Endothelial cell of umbilical vein (primary cell): ENCODE data around the gene SLC37A1. TPM values are rescaled to one million over a fixed set of nuclear protein-coding genes. Genes with fewer than 3 reads are reported as not detected.

Experiments
- BruUV-seq: library from RNA; stranded (reverse); fragments of 400-500 nt; replicated peaks from 2 replicates; lab custom pipeline; 2021; lab: Mats Ljungman, UMichigan
- CTCF ChIA-PET: fragments of 300-600, 350-600 bp; sonication (Branson Sonifier 250); formaldehyde crosslinking; loops from one replicate; lab custom pipeline; 2021; ENCODE audit warnings: antibody characterized with exemption, inconsistent platforms; lab: Charles Lee
- POLR2A ChIA-PET: fragments of 300-600, 350-600 bp; sonication (Branson Sonifier 250); formaldehyde crosslinking; loops from one replicate; lab custom pipeline; 2021; ENCODE audit warnings: antibody characterized with exemption, inconsistent platforms; lab: Charles Lee
- DNase-seq: peaks from one replicate; pipeline ENCODE4 v3.0.0-alpha.2; 2011; ENCODE audit warnings: low read depth, low spot score
- FAIRE-seq: peaks from 2 replicates; lab custom pipeline; 2011; peaks lifted over from hg19 to GRCh38; lab: Jason Lieb, UNC
- H2AFZ ChIP-seq: 2 replicates; pipeline ENCODE4 v1.6.0; 2012; ENCODE audit warnings: low read depth, low read length, control low read depth, inconsistent platforms
- H3K27ac ChIP-seq: 2 replicates; pipeline ENCODE4 v1.5.1; 2011; ENCODE audit warnings: low read depth, mild to moderate bottlenecking, control low read depth, low read length, moderate library complexity; ENCODE audit not compliant: insufficient read depth
- H3K27me3 ChIP-seq, 2 experiments: 2 replicates each; pipeline versions ENCODE4 v1.6.0 to v1.6.1; 2011; ENCODE audit warnings: low read length in 2 of 2, mixed read lengths in 1 of 2; ENCODE audit not compliant: control insufficient read depth in 2 of 2, insufficient read depth in 2 of 2
- H3K36me3 ChIP-seq, 2 experiments: 2 replicates in 1 of 2; 3 replicates in 1 of 2; pipeline ENCODE4 v1.5.1; 2011; ENCODE audit warnings: low read length in 2 of 2, mild to moderate bottlenecking in 1 of 2, moderate library complexity in 1 of 2; ENCODE audit not compliant: control insufficient read depth in 2 of 2, insufficient read depth in 2 of 2; ENCODE audit errors: extremely low read depth in 1 of 2
- H3K4me1 ChIP-seq: 3 replicates; pipeline ENCODE4 v1.5.1; 2011; ENCODE audit warnings: mild to moderate bottlenecking, low read length; ENCODE audit not compliant: control insufficient read depth, insufficient read depth; ENCODE audit errors: extremely low read depth
- H3K4me2 ChIP-seq: 2 replicates; pipeline ENCODE4 v1.6.1; 2011; ENCODE audit warnings: low read length, control low read depth, mixed read lengths; ENCODE audit not compliant: insufficient read depth
- H3K4me3 ChIP-seq, 3 experiments: fragments of 200-600 bp in 1 of 3; sonication (generic), shearing (Covaris generic) in 1 of 3; replicated peaks in 1 of 3; 2 replicates each; pipeline ENCODE4 v1.5.1; 2011 to 2016; ENCODE audit warnings: control low read depth in 3 of 3, low read length in 3 of 3, mild to moderate bottlenecking in 2 of 3, inconsistent platforms in 1 of 3, low read depth in 1 of 3, moderate library complexity in 1 of 3; ENCODE audit not compliant: insufficient read depth in 1 of 3
- H3K79me2 ChIP-seq: 2 replicates; pipeline ENCODE4 v1.6.0; 2012; ENCODE audit warnings: low read length, inconsistent platforms; ENCODE audit not compliant: control insufficient read depth, insufficient read depth
- H3K9ac ChIP-seq: replicated peaks from 2 replicates; pipeline ENCODE3; 2011; ENCODE audit warnings: low read length, control low read depth; ENCODE audit not compliant: insufficient read depth; ENCODE audit errors: extremely low read depth
- H3K9me1 ChIP-seq: replicated peaks from 3 replicates; pipeline ENCODE4 v1.6.0; 2011; ENCODE audit warnings: mild to moderate bottlenecking, low read length; ENCODE audit not compliant: control insufficient read depth, insufficient read depth; ENCODE audit errors: extremely low read depth
- H3K9me3 ChIP-seq: replicated peaks from 2 replicates; pipeline ENCODE4 v1.5.1; 2012; ENCODE audit warnings: low read length, inconsistent platforms; ENCODE audit not compliant: control insufficient read depth, insufficient read depth
- H4K20me1 ChIP-seq: replicated peaks from 2 replicates; pipeline ENCODE3; 2011; ENCODE audit warnings: mild to moderate bottlenecking, low read length; ENCODE audit not compliant: control insufficient read depth, insufficient read depth; ENCODE audit errors: extremely low read depth
- CTCF ChIP-seq, 2 donors: IDR thresholded peaks; 1 replicate in 1 of 2; 2 replicates in 1 of 2; pipeline ENCODE4 v1.5.1; 2011; ENCODE audit warnings: low read length in 2 of 2, mild to moderate bottlenecking in 2 of 2, moderate library complexity in 2 of 2, control low read depth in 1 of 2, inconsistent platforms in 1 of 2, low read depth in 1 of 2; ENCODE audit not compliant: insufficient read depth in 1 of 2; ENCODE audit errors: extremely low read depth in 1 of 2
- EZH2 ChIP-seq: IDR thresholded peaks from 2 replicates; pipeline ENCODE4 v1.6.1; 2012; ENCODE audit warnings: borderline replicate concordance, low read depth, mild to moderate bottlenecking, moderate library complexity, low read length, inconsistent platforms; ENCODE audit not compliant: severe bottlenecking
- FOS ChIP-seq: IDR thresholded peaks from 2 replicates; pipeline ENCODE4 v1.6.1; 2011; ENCODE audit warnings: mild to moderate bottlenecking, low read length, moderate library complexity, borderline replicate concordance; ENCODE audit not compliant: insufficient read depth
- GATA2 ChIP-seq: IDR thresholded peaks from 2 replicates; pipeline ENCODE4 v1.7.0; 2011; ENCODE audit warnings: low read depth, mild to moderate bottlenecking, moderate library complexity, mixed read lengths, low read length; ENCODE audit not compliant: insufficient read length, insufficient read depth
- JUN ChIP-seq: IDR thresholded peaks from 2 replicates; pipeline ENCODE4 v1.6.1; 2011; ENCODE audit warnings: borderline replicate concordance, low read depth; ENCODE audit not compliant: insufficient read length, insufficient read depth
- MYC ChIP-seq: IDR thresholded peaks from one replicate; pipeline ENCODE4 v1.6.1; 2011; ENCODE audit warnings: mild to moderate bottlenecking, low read depth, low read length
- POLR2A ChIP-seq: IDR thresholded peaks from 2 replicates; pipeline ENCODE4 v1.6.1; 2012; ENCODE audit warnings: low read depth, mild to moderate bottlenecking, control low read depth, low read length
- POLR2AphosphoS5 ChIP-seq: IDR thresholded peaks from 2 replicates; pipeline ENCODE4 v1.6.1; 2012; ENCODE audit warnings: low read depth, mild to moderate bottlenecking, control low read depth, low read length, moderate library complexity; ENCODE audit not compliant: insufficient read depth
- dilution Hi-C: fragments of 300-500 bp; cut with MboI; formaldehyde crosslinking; loops from one replicate; pipeline ENCODE4 v1.15.0; 2019; ENCODE audit warnings: low sequenced_read_pairs; ENCODE audit not compliant: extremely low pct_ligation_motif_present
- intact Hi-C: fragments of 100-400 bp; cut with micrococcal nuclease; formaldehyde crosslinking; loops from one replicate; pipeline ENCODE4 v1.10.0; 2022
- polyA plus RNA-seq, 4 experiments: library from polyadenylated mRNA; depleted of rRNA in 3 of 4; stranded (reverse) in 3 of 4; unstranded in 1 of 4; fragments of >200 nt; gene quantifications; 2 replicates each; pipeline versions ENCODE4 v1.2.1 to v1.2.3, GENCODE V29; 2011 to 2012; ENCODE audit warnings: missing spikeins in 1 of 4
- total RNA-seq: library from RNA; stranded (reverse); gene quantifications from 2 replicates; pipeline ENCODE4 v1.2.3, GENCODE V29; 2021
- TF ChIP-seq, protein P1 (sequence below): IDR thresholded peaks from 2 replicates; pipeline ENCODE4 v1.6.1; 2011; ENCODE audit not compliant: insufficient read depth, insufficient read length

The SLC37A1 gene
- total and polyA plus RNA-seq, 2 donors (not counting 3 experiments of a cell fraction or from before 2014, with no cell fraction given): 4.7 to 7.6 TPM

- no peaks in the 10 kb centered on the region for H3K9me1 ChIP-seq
- no peaks in the 10 kb centered on the region for H3K36me3 ChIP-seq
- H3K4me1 ChIP-seq: no peaks in the 10 kb centered on the region
- TF ChIP-seq MYC: no peak
- no peak for TF ChIP-seq POLR2A
- TF ChIP-seq, protein P1, sequence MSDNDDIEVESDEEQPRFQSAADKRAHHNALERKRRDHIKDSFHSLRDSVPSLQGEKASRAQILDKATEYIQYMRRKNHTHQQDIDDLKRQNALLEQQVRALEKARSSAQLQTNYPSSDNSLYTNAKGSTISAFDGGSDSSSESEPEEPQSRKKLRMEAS: no peak
- no peak for TF ChIP-seq FOS
- TF ChIP-seq CTCF (IDR thresholded peaks at IDR 0.05; ENCODE audit: extremely low read depth in 1 of 2, insufficient read depth in 1 of 2, low read depth in 1 of 2, low read length in 2 of 2): no peak
- TF ChIP-seq GATA2: no peak
- no peak for TF ChIP-seq EZH2
- no peak for TF ChIP-seq JUN
- no peak for TF ChIP-seq POLR2AphosphoS5
- no peak overlapping the region for H3K4me2 ChIP-seq
- CTCF ChIA-PET: no interaction called here
- intact Hi-C loops (no loop called here), dilution Hi-C loops (no loop called here)
- POLR2A ChIA-PET: no interaction called here
- no peak for FAIRE-seq
- H3K9ac ChIP-seq: no peak overlapping the region
- no peak overlapping the region for H3K4me3 ChIP-seq
- no peak for DNase-seq
- no peak overlapping the region for H3K27ac ChIP-seq
- no peaks in the 10 kb centered on the region for H3K79me2 ChIP-seq
- H3K9me3 ChIP-seq: no peaks in the 10 kb centered on the region
- no peak overlapping the region for H2AFZ ChIP-seq
- no peaks in the 10 kb centered on the region for H3K27me3 ChIP-seq
- no TSS peak for BruUV-seq
- H4K20me1 ChIP-seq: no peaks in the 10 kb centered on the region
These were observed 49.6 kb downstream of the SLC37A1 start for GRCh38 chr21:42563261-42563660.
